Heart left ventricle (tissue), 13 donors: ENCODE results near the gene NR2F1-AS1.

Experiments
- CTCF ChIP-seq, 12 donors: fragments of 200-600 bp; sonication (generic) in 4 of 12; IDR thresholded peaks; one replicate each; pipeline versions ENCODE4 v1.5.0 to v1.8.0; 2018 to 2022; ENCODE audit warnings: antibody characterized with exemption in 12 of 12, mild to moderate bottlenecking in 5 of 12
- POLR2A ChIP-seq, 2 donors: fragments of 450-650 bp; IDR thresholded peaks; one replicate each; pipeline ENCODE4 v1.6.1; 2017; ENCODE audit warnings: antibody characterized with exemption in 2 of 2, mild to moderate bottlenecking in 2 of 2, moderate library complexity in 2 of 2
- donor health status: ischemic (EF 13 %, LVEDD 7.1; RV severe dilation, severe dysfunction).
- donor health status: DM: no; HTN: yes; CAD: no.
- donor health status: DM: no; HTN: no; CAD: no.
- donor health status: ischemic (EF 25% LVEDD 6.9; RV normal size, moderate dysfunction).
- donor health status: ischemic (EF 25% LVEDD 5.7; RV mildly dilated, moderate dysfunction).
- donor health status: ischemic (EF 35%, LVEDD 5.7; RV mildly dilated, moderate dysfunction).
- donor health status: nonischemic (EF 11% LVEDD 7.7; RV severe dilation, severe dysfunction).
- donor health status: DM: yes; HTN: yes; CAD: no.
- donor health status: PGD.
- donor health status: ischemic (EF 29% LVEDD 5.4; RV normal size, mild dysfunction).
- donor health status: nonischemic (EF 23%, LVEDD 6.1; RV moderate dilation, normal function).

GRCh38 chr5:93401634-93402213, 179.3 kb downstream of the NR2F1-AS1 start:
- no peak for TF ChIP-seq CTCF (IDR thresholded peaks at IDR 0.05)
- no peak for TF ChIP-seq POLR2A (IDR thresholded peaks at IDR 0.05)
